Trophoblast cell (in vitro differentiated cells and primary cell): Measurements from ENCODE around the gene UBQLN1.

Experiments used
- DNase-seq, 2 donors: peaks; one replicate each; pipeline ENCODE4 v3.0.0-alpha.2; 2016
- H2AFZ ChIP-seq: 2 replicates; pipeline ENCODE4 v1.6.1; 2013; ENCODE audit warnings: low read length, moderate library complexity, mild to moderate bottlenecking; ENCODE audit not compliant: insufficient read depth, poor library complexity
- H2AK5ac ChIP-seq: 2 replicates; pipeline ENCODE4 v1.6.1; 2013; ENCODE audit warnings: mild to moderate bottlenecking, low read length
- H2BK120ac ChIP-seq: 2 replicates; pipeline ENCODE4 v1.6.1; 2013; ENCODE audit warnings: low read length, mild to moderate bottlenecking, moderate library complexity; ENCODE audit not compliant: insufficient read depth, poor library complexity
- H2BK12ac ChIP-seq: 2 replicates; pipeline ENCODE4 v1.6.1; 2013; ENCODE audit warnings: mild to moderate bottlenecking, low read length, moderate library complexity
- H2BK5ac ChIP-seq: 2 replicates; pipeline ENCODE4 v1.6.1; 2013; ENCODE audit warnings: low read length, low read depth, moderate library complexity, mild to moderate bottlenecking; ENCODE audit not compliant: poor library complexity
- H3K14ac ChIP-seq: 2 replicates; pipeline ENCODE4 v1.6.1; 2013; ENCODE audit warnings: mild to moderate bottlenecking, low read length
- H3K18ac ChIP-seq: 2 replicates; pipeline ENCODE4 v1.6.1; 2013; ENCODE audit warnings: mild to moderate bottlenecking, low read length
- H3K23ac ChIP-seq: 2 replicates; pipeline ENCODE4 v1.6.1; 2013; ENCODE audit warnings: low read length
- H3K27ac ChIP-seq: 2 replicates; pipeline ENCODE4 v1.5.1; 2013; ENCODE audit warnings: low read depth, mild to moderate bottlenecking, inconsistent platforms, low read length, moderate library complexity
- H3K27me3 ChIP-seq: 2 replicates; pipeline ENCODE4 v1.6.1; 2013; ENCODE audit warnings: inconsistent platforms, mild to moderate bottlenecking, low read length, moderate library complexity; ENCODE audit not compliant: insufficient read depth
- H3K36me3 ChIP-seq, 2 experiments: 1 replicate in 1 of 2; 2 replicates in 1 of 2; pipeline ENCODE4 v1.6.1; 2013; ENCODE audit warnings: low read length in 2 of 2, mild to moderate bottlenecking in 2 of 2, moderate library complexity in 1 of 2; ENCODE audit not compliant: insufficient read depth in 2 of 2, control insufficient read depth in 1 of 2
- H3K4ac ChIP-seq: 2 replicates; pipeline ENCODE4 v1.6.1; 2013; ENCODE audit warnings: low read depth, mild to moderate bottlenecking, low read length, moderate library complexity
- H3K4me1 ChIP-seq, 2 experiments: 1 replicate in 1 of 2; 2 replicates in 1 of 2; pipeline ENCODE4 v1.6.1; 2013; ENCODE audit warnings: low read length in 2 of 2, mild to moderate bottlenecking in 2 of 2, moderate library complexity in 1 of 2; ENCODE audit not compliant: insufficient read depth in 2 of 2, control insufficient read depth in 1 of 2
- H3K4me2 ChIP-seq: 2 replicates; pipeline ENCODE4 v1.6.1; 2013; ENCODE audit warnings: inconsistent platforms, mild to moderate bottlenecking, low read length, moderate library complexity
- H3K4me3 ChIP-seq: 2 replicates; pipeline ENCODE4 v1.5.1; 2013; ENCODE audit warnings: mild to moderate bottlenecking, low read depth, low read length, inconsistent platforms
- H3K79me1 ChIP-seq: one replicate; pipeline ENCODE4 v1.6.1; 2013; ENCODE audit warnings: low read length
- H3K79me2 ChIP-seq: 2 replicates; pipeline ENCODE4 v1.6.1; 2013; ENCODE audit warnings: low read length, mild to moderate bottlenecking; ENCODE audit not compliant: control insufficient read depth, insufficient read depth, poor library complexity
- H3K9ac ChIP-seq: 2 replicates; pipeline ENCODE4 v1.6.1; 2013; ENCODE audit warnings: mild to moderate bottlenecking, low read length
- H3K9me3 ChIP-seq: 2 replicates; pipeline ENCODE4 v1.6.1; 2013; ENCODE audit warnings: low read depth, mild to moderate bottlenecking, control low read depth, inconsistent platforms, low read length; ENCODE audit not compliant: insufficient read depth
- H4K12ac ChIP-seq: 2 replicates; pipeline ENCODE4 v1.6.1; 2013; ENCODE audit warnings: low read depth, mild to moderate bottlenecking, low read length, moderate library complexity
- H4K8ac ChIP-seq: 2 replicates; pipeline ENCODE4 v1.6.1; 2013; ENCODE audit warnings: low read depth, mild to moderate bottlenecking, low read length, moderate library complexity
- H4K91ac ChIP-seq: one replicate; pipeline ENCODE4 v1.6.1; 2013; ENCODE audit warnings: low read depth, mild to moderate bottlenecking, low read length, moderate library complexity
- WGBS: extraction: QIAGEN DNeasy Blood & Tissue Kit; methylation state at CpG from one replicate; pipeline ENCODE4 v1.1.7; 2013; ENCODE audit warnings: missing lambda C conversion rate; ENCODE audit not compliant: insufficient read length, insufficient coverage; ENCODE audit errors: extremely low coverage; 5-methylcytosine and 5-hydroxymethylcytosine counted together

Gene UBQLN1

GRCh38 chr9:83677596-83677995, 30.2 kb downstream of the UBQLN1 start:
- no peaks in the 10 kb centered on the region for H3K79me2 ChIP-seq
- no peak overlapping the region for H3K4ac ChIP-seq
- H2AFZ ChIP-seq = no peak overlapping the region
- H3K14ac ChIP-seq = no peak overlapping the region
- no peaks in the 10 kb centered on the region for H3K79me1 ChIP-seq
- no peak overlapping the region for H4K12ac ChIP-seq
- no peak overlapping the region for H3K9ac ChIP-seq
- no peak overlapping the region for H3K18ac ChIP-seq
- H3K23ac ChIP-seq = no peak overlapping the region
- H2BK120ac ChIP-seq = no peak overlapping the region
- no peak overlapping the region for H2AK5ac ChIP-seq
- H2BK5ac ChIP-seq = no peak overlapping the region
- peaks cover 20 to 33% of the 10 kb centered on the region in 2 experiments for H3K36me3 ChIP-seq
- H3K4me3 ChIP-seq = no peak overlapping the region
- no peaks in the 10 kb centered on the region for H3K9me3 ChIP-seq
- no CpG with 5 or more reads among the region's 3 CpGs for WGBS
- no peaks in the 10 kb centered on the region for H3K4me1 ChIP-seq
- no peak for DNase-seq
- H2BK12ac ChIP-seq = no peak overlapping the region
- no peaks in the 10 kb centered on the region for H3K27me3 ChIP-seq
- H4K8ac ChIP-seq = no peak overlapping the region
- no peak overlapping the region for H4K91ac ChIP-seq
- H3K27ac ChIP-seq = no peak overlapping the region
- H3K4me2 ChIP-seq = no peak overlapping the region

GRCh38 chr9:83675466-83675865, 32.3 kb downstream of the UBQLN1 start:
- peak in 1 of 2 donors; percentile 61 for DNase-seq
- Histone ChIP-seq H4K8ac (no peak overlapping the region), H3K79me1 (no peaks in the 10 kb centered on the region), H2BK120ac (no peak overlapping the region), H3K79me2 (no peaks in the 10 kb centered on the region), H4K12ac (no peak overlapping the region), H2BK12ac (no peak overlapping the region), H3K9ac (no peak overlapping the region), H3K14ac (no peak overlapping the region), H4K91ac (no peak overlapping the region), H2AK5ac (no peak overlapping the region), H3K27me3 (no peaks in the 10 kb centered on the region), H3K4ac (no peak overlapping the region), H3K18ac (no peak overlapping the region), H3K4me3 (no peak overlapping the region), H3K4me1 (no peaks in the 10 kb centered on the region), H3K27ac (no peak overlapping the region), H2BK5ac (no peak overlapping the region), H3K4me2 (no peak overlapping the region), H2AFZ (no peak overlapping the region), H3K23ac (no peak overlapping the region), H3K9me3 (no peaks in the 10 kb centered on the region), H3K36me3 (peaks cover 18 to 32% of the 10 kb centered on the region in 2 experiments)
- no CpG with 5 or more reads among the region's 1 CpG for WGBS

- no peak overlapping the region for H4K91ac ChIP-seq
These were observed 36.3 kb downstream of the UBQLN1 start for GRCh38 chr9:83671451-83671850.

GRCh38 chr9:83670381-83670780, 37.4 kb downstream of the UBQLN1 start:
- no peaks in the 10 kb centered on the region for H3K27me3 ChIP-seq
- H2BK120ac ChIP-seq = no peak overlapping the region
- H2AFZ ChIP-seq = no peak overlapping the region
- no peak overlapping the region for H4K91ac ChIP-seq
- H3K4ac ChIP-seq = no peak overlapping the region
- peaks cover 11 to 17% of the 10 kb centered on the region in 2 experiments for H3K36me3 ChIP-seq
- H3K23ac ChIP-seq = no peak overlapping the region
- H2BK12ac ChIP-seq = no peak overlapping the region
- no peak overlapping the region for H3K18ac ChIP-seq
- H3K79me2 ChIP-seq = no peaks in the 10 kb centered on the region
- no peaks in the 10 kb centered on the region for H3K4me1 ChIP-seq
- H4K8ac ChIP-seq = no peak overlapping the region
- no peak overlapping the region for H3K4me2 ChIP-seq
- H2BK5ac ChIP-seq = no peak overlapping the region
- no peak overlapping the region for H3K14ac ChIP-seq
- no peak for DNase-seq
- H4K12ac ChIP-seq = no peak overlapping the region
- H3K27ac ChIP-seq = no peak overlapping the region
- no CpG with 5 or more reads among the region's 5 CpGs for WGBS
- H3K4me3 ChIP-seq = no peak overlapping the region
- H2AK5ac ChIP-seq = no peak overlapping the region
- no peaks in the 10 kb centered on the region for H3K9me3 ChIP-seq
- no peaks in the 10 kb centered on the region for H3K79me1 ChIP-seq
- no peak overlapping the region for H3K9ac ChIP-seq

More at GRCh38 chr9:83671451-83671850, 36.3 kb downstream of the UBQLN1 start:
- H3K4me3 ChIP-seq = no peak overlapping the region
- no peak overlapping the region for H2BK5ac ChIP-seq
- no peak overlapping the region for H3K4ac ChIP-seq
- no CpG with 5 or more reads among the region's 1 CpG for WGBS
- no peaks in the 10 kb centered on the region for H3K4me1 ChIP-seq
- no peak overlapping the region for H3K14ac ChIP-seq
- H3K18ac ChIP-seq = no peak overlapping the region
- no peak overlapping the region for H4K12ac ChIP-seq
- no peaks in the 10 kb centered on the region for H3K27me3 ChIP-seq
- no peak overlapping the region for H2AK5ac ChIP-seq
- no peaks in the 10 kb centered on the region for H3K79me2 ChIP-seq
- H2BK120ac ChIP-seq = no peak overlapping the region
- no peak overlapping the region for H3K9ac ChIP-seq
- H3K79me1 ChIP-seq = no peaks in the 10 kb centered on the region
- no peak overlapping the region for H2AFZ ChIP-seq
- H3K36me3 ChIP-seq = peaks cover 11 to 17% of the 10 kb centered on the region in 2 experiments
- no peak overlapping the region for H4K8ac ChIP-seq
- H3K4me2 ChIP-seq = no peak overlapping the region
- H3K9me3 ChIP-seq = no peaks in the 10 kb centered on the region
- H3K23ac ChIP-seq = no peak overlapping the region
- H3K27ac ChIP-seq = no peak overlapping the region
- no peak for DNase-seq
- H2BK12ac ChIP-seq = no peak overlapping the region
